Fibroblast of upper back skin (primary cell): ENCODE data around the gene NRXN2.

Experiments
- DNase-seq: peaks from one replicate; pipeline ENCODE4 v3.0.0-alpha.2; 2013

The NRXN2 gene

DNA sequence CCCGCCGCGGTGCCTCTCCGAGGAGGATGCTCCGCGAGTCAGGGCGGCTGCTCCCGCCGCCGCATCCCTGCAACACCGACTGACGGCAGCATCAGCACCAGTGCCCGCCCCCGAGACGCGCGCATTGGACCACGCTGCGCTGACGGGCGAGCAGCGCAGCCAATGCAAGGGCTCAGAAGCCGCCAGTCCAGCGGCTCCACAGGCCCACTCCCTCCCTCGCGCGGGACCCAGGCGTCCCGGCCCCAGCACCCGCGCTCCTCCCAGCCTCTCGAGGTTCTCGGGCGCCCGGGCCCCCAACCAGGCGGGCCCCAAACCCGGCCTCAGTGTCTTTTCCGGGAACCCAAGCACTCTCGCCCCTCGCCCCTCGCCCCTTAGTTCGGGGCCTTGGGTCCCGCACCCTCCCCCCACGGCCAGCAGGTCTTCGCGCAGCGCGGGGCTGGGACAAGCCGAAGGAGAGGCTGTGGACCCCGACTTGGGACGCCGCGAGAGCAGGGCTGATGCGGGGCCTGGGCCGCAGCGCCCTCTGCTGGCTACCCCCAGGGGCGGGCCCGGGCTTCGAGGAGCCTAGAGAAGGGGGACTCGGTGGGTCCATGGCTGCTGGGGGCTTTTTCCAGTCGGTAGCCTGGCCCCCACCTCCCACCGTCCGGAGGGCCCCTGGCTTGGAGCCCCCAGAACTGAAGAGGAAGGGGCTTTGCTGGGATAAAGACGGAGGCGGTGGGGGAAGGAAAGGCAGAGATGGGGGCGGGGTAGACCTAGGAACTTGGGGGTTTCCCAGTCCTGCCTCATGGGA is at the start of gene NRXN2:
Gene NRXN2, minus strand, starts transcription at position 81 of the 790 bp plus-strand sequence. CDS start 9,498 bp downstream, outside the sequence.
- DNase-seq: peak; percentile 76

DNA sequence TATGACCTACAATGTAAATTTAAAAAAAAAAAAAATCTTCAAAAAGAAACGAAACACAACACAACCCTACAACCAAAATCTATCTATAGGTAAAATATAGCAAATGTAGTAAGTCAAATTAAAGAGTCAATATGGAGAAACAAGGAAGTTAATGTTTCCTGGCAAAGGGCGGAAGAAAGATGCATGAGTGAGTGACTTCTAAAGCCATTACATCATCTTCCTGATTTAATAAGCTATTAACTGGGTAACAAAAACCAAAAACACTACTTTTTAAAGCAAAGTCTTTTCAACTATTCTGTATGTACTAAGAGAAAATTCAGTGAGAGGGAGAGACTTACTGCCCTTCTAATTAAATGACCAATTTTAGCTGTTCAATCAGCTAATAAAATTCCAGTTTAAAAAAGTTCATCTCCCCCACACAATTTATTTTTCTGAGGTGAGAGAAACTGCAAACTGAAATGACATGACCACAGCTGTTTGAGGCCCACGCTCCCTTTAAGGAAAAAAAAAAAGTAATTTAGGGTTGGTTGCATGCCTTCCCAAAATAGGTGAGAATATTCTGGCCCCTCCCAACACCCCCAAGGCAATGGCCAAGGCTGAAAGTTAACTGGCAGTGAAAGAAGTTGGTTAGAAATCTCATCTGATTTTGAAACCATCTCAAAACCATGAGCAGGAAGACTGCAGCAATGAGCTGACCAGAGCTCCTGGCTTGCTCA is 49.5 kb upstream of the NRXN2 start:
- no peak for DNase-seq

DNA sequence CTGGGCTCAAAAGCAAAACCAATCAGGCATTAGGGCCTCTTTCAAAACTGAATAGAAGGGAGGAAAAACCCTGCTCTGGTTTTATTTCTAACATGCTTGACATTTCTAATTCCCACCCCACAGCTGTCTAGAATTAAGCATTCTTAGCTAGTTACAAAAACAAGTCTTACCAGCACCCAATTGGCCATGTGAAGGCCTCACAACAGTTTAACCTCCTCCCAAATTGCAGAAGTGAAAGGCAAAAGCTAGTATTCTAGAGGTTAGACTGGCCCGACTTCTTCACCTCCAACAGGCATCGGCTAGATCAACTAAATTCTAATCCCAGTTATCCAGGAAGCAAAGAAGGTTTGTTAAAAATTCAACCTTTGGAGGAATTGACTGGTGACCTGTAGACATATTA is 48.9 kb upstream of the NRXN2 start:
- no peak for DNase-seq

DNA sequence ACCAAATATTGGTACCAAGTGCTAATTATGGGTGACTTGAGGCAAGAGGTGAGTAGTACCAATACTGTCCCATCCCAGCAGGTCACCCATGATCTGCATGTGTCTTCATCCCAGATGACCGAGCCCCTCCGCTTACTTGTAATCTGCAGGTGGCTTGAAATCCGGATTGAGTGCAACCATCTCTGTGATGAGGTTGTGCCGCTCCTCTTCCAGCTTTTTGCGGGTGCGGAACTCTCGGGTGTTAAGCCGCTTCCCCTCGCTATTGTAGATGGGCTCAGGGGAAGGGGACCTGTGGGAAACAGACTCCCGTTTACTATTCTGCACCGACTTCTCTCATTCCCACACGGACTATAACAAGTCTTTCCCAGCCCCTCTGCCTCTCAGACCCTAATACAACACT is 47.1 kb upstream of the NRXN2 start:
- DNase-seq: no peak

DNA sequence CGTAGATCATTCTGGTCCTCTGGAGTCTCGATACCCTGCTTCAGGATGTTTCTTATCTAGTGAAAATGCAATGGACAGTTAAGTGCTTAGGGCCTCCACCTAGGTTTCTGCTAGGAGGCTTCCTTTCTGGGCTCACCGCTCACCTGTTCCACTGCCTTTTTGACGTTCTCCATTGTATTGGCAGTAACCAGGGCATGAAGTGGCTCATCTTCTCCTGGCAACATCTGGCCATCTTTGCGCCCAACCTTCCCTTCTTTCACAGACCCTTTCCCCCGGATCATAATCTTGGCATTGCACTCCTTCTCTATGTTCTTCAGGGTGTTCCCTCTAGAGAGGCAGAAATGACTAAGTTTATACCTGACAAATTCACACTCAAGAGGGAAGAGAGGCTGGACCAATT is 46.3 kb upstream of the NRXN2 start:
- DNase-seq: no peak

DNA sequence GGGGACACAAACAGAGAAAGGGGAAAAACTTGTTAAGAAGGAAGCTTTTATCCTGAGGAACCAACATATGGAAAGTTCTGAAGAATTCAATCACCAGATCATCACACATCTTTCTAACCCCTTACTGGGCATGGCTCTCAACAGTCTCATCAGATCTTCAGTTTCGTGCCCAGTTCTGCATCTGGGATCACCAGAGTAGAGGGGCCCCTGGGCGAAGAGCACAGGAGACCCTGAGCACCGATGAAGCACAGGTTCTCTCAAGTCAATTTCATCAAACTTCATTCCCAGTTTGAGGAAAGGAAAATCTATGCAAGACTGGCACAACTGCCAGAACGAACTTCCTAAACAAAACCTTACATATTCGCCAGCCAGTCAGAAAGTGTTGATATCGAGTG is 45.3 kb upstream of the NRXN2 start:
- DNase-seq: no peak

DNA sequence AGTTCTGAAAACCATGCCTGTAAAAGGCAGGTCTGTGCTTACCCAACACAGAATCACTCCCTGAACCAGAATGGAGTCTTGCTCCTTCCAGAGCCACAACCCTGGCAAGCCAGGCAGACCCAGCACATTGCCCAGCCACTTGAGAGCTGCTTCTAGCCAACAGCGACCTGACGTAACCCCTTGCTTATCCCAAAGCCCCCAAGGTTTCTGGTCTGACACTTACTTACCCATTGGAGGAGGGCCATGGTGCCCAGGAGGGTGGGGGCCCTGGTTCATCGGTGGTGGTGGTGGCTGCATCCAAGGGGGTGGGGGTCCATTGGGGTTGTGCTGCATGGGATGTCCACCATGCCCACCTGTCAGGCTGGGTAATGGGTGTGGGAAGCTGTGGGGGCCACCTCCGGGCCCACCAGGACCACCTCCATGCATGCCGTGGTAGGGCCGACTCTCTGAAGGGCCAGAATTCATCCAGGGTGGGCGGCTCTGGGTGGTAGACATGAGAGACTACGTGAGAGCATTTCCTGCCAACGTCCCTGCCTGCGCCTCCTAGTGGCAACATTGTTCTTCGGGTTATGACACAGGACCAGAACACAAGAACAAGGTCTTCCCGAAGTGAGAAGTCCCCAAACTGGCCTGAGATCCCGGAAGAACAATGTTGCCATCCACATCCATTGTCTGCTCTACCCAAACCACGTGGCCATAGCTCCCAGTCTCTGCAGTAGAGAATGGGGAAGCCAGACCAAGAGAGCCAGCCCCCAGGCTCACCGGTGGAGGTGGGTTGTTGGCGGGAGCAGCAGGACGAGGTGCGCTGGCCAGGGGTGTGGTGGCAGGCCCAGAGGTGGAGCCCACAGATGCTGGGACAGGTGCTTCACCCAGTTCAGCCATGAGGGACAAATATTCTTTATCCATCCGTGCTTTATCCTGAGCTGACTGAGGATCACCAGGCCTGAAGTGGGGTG is 44.6 kb upstream of the NRXN2 start:
- peak; percentile 61 for DNase-seq

DNA sequence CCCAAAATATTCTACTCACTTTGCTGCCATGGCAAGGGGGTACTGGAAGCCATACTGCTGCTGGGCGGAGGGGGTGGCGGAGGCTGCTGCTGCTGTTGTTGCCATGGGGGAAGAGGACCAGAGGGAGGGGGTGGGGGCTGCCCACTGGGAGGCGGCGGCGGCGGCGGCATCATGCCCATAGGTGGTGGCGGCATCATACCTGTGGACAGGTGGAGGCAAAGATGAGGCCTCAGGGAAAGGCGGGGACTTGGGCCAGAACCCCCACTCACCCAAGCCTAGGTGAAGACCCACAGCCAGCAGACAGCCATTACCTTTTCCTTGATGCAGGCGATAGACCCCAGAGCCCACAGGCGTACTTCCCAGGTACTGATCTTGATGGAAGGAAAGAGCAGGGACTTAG is 43.9 kb upstream of the NRXN2 start:
- DNase-seq: no peak

DNA sequence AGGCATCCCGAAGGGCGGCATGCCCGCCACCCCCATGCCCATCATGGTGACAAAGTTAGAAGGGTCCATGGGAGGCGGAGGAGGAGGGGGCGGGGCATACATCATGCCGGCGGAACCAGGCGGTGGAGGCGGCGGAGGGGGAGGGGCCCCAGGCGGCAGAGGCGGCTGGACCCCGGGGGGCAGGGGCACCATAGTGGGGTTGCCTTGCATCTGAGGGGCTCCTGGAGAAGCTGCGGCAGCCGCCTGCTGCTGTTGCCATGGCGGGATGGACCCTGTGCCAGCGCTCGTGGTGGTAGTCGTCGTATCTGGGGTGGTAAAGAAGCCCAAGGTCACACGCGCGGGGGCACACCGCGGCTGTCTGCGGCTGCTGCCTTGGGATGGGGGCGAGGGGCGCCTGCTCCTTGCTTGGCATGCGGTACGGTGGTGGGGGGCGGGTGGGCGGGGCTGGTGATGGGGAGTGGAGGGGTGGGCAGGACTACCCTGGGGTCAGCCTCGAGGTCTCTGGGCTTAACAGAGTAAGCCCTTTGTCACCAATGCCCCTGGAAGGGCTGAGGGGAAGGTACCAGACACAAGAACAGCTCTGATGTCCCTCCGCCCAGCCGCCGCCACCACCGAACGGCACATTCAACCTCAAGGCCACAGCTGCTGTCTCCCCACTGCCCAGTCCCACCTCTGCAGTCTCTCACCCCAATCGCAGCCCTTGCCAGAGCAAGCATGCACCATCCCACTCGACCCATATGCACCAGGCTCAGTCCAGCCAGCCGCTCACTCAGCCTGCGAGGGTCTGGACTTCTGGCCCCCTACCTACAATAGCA is 43.1 kb upstream of the NRXN2 start:
- DNase-seq: no peak

DNA sequence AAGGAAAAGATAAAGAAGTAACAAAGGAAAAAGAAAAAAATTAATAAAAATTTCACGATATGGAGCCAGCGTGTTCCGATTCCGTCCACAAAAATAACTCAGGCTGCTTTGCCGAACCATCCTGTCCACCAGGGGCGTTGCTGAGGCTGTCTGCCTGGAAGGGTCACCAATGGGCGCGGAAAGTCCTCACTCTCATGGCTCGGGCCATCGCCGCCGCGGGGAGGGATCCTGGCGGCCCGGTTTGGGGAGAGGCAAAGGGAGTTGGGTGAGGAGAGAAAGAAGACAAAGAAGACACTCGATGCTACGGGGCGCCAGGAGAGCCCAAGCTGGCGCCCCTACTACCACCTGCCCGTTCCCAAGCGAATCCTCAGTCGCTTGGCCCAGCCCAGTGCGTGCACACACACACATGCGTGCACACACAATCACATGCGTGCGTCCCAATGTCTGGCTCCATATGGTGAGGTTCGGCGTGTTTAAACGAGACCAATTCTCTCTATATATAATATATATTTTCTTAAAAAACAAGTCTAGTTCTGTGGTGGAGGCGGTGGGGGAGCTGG is 42.4 kb upstream of the NRXN2 start:
- no peak for DNase-seq

DNA sequence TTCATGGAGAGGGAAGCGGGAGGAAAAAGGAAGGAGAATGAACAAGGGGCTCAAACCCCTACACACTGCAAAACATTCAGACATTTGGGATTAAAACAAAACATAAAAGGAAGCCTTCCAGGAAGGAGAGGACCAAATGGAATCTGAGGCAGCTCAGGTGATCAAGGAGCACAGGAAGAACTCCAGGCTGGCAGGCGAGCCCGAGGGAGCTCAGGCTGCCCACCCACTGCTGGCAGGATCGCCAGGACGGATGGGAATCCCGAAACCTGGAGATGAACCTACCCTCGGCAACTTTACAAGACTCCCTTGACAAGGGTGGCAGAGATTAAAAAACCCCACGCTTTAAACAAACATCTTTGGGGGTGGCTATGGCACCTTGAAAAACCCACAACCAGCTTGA is 41.8 kb upstream of the NRXN2 start:
- no peak for DNase-seq

DNA sequence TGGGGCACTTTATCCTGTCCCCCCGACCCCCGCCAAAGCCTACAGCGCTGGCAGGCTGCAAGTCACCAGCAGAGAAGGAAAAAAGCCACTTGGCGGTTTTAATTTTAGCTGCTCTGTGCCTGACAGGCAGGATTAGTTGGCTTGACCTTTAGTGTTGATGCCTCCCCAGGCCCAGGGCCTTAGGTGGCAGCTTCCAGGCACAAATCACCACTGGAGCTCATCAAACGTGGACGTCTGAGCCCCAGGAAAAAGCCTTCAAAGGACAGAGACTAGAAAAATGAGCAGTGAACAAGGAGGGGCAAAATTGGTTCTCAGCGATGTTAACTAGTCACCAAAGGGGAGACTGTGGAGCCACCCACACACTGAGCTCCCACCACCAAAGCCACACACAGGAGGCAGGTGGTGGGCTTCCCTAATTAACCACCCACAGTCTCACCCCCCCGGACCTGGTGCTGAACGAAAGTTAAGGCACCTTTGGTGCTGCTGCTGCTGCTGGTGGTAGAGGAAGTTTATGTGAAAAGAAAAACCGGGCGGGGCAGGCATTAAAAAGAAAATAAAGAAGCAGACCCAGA is 41.1 kb upstream of the NRXN2 start:
- DNase-seq: no peak

DNA sequence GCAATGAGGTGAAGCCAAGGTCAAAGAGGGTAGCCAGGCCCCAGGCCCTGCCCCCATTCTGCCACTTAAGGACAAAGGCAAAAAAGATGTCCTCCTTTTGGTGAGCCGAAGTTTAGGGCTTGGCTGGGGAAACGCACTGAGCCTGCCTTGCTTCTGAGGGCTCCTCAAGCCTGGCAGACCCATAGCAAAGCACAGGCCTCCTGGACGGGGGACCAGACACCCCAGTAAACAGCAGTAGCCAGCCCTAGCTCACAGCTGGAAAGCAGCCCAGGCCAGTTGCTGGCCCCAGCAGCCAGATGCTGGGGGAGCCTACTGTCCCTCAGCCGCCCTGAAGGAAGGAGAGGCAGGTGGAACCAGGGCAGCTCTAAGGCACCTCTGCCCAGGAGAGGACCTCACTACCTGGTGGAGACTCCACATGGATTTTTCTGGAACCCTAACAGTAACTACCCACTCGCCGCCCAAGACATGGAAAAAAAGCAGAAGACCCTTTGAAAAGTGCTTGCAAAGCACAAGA is 40.6 kb upstream of the NRXN2 start:
- no peak for DNase-seq

DNA sequence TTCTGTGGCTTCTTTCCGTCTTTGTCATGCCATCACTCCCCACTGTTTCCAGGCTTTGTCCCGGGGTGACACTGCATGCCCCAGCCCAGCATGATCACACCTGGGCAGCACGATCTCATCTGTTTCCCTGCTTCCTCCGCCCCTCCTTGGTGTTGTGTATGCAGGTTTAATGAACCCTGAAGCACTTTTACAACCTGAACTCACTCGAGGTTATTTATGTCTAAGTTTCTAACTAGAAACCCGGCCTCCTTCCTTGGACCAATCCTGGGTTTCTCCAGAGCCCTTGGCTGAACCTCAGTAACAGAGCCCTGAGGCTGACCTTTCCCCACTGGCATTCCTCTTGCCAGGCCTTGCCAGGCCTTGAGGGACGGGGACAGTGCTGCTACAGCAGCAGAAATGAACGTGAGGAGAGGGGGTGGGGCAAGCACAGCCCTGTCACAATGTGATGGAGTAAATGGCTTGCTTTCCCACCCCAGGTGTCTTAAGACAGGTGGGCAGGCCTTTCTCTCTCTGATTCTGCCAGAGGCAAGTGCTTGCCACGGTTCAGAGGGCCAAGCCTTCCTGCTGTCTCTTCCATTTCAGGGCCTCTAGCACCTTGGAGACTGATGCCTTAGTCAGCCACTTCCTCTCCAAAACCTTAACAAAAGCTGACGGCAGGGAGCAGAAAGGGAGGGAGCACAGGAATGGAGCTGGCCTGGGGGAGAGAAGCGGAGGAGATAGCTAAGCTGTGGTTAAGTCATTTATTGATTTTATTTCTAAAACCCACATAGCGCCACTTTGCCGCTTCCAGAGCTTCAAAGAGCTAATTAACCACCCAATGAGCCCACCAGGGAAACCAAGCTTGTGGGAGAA is 39.9 kb upstream of the NRXN2 start:
- DNase-seq: peak; percentile 67

DNA sequence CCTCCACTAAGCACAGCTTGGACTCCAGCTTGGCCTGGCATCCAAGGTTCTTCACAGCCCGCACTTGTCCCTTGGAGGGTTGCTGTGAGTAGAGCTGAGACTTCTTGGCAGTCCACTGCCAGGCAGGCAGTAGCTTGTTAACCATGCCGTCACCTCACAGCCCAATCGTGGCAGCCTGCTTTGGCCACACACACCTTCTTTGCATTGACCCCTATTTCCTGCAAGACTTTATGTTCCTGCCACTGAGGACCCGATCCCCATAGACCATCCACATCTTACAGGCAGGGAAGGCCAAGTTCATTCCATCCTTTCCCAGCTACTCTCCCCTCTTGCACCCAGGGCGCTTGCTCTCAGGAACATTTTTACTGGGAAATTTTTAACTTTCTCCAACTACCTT is 39.3 kb upstream of the NRXN2 start:
- DNase-seq: no peak

DNA sequence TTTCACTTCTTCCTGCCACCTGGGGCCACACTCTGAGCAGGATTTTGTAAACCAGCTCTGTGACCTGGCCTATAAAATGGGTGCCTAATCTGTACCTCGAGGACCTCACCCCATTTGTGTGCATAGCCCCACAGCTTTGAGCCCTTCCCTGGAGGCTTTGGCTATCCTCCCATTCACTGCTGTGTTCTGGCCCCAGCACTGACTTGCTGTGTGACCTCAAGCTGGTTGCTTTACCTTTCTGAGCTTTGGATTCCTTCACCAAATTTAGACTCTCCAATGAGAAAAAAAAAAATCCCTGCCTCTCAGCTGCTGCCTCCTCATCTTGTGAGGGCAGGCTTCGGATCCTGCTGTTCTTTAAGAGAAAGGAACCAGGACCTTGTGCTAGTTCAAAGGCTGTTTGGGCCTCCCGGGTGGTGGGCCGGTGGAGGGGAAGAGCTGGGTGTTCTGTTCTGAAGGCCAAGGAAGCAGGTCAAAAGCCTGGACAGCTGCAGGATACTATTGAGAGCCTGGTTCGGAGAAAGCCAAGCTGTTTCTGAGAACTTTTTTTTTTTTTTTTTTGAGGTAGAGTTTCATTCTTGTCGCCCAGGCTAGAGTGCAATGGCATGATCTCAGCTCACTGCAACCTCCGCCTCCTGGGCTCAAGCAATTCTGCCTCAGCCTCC is 37.9 kb upstream of the NRXN2 start:
- DNase-seq: no peak

DNA sequence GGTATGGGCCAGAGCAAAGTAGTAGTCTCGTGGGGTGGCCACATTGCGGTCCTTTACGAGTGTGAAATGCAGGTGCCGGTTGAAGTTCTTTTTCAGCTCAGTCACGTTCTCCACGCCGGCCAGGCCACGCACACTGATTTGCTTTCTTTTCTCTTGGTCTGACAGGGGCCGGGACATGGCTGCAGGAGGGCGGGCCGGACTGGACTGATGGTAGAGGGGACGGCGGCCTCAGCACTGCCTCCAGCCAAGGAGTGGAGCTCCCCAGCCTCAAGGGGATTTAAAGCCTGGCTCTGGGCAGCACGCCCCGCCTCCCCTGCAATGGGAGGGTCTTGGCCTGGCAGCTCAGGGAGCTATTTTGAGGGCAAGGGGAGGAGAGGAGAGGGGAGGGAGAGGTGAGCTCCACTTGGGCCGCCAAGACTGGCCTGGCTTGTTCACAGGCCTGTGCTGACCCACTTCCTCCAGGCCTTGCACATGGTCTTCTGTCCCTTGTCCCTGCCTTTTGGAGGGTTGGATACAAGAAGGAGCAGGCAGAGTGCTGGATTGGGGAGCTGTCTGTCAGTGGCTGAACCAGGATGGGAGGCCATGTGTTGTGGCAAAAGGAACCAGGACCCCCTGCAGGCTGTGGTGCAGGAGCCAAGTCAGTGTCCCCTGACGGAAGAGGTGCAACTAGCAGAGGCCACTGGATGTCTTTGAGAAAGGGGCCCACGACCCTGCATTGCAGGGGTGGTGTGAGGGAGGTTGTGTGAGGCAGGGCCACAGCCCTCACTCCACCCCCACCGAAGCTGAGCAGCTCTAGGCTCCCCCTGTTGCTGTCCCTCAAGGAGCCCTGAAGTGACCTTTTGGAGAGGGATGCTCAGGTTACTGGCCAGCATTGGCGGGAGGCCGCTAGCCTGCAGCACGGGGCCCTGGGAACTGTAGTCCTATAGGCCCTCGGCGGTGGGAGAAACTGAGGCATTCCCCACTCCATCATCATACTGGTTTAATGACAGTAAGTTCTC is 37.0 kb upstream of the NRXN2 start, which contains the start of gene PYGM:
Gene PYGM, minus strand, starts transcription at position 253 of the 998 bp plus-strand sequence. Its CDS starts 76 bp downstream, at position 177.
- DNase-seq: peak; percentile 61

DNA sequence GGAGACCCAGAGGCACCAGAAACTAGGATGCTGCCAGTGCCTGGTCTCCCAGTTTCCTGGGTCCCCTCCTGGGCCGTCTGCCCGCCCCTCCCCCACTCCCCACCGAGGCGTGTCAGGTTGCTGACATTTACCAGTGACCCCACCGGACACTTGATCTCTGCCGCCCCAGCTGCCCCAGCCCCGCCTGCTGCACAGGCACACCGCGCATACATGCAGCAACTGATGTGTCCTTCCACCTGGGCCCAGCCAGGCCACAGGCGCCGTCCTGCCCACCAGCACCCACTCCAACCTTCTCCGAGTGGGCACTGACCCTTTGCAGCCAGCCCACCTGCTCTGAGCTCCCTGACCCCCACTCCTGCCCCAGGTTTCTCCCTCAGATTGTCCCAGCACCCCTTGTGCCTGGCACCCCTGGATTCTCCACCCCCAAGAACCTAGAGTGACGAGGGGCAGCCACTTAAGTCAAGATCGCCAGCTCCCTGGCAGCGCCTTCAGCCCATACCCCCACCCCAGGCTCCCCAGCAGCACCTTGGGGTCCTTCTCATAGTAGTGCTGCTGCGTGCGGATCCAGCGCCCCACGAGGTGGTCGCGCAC is 36.2 kb upstream of the NRXN2 start:
- DNase-seq: no peak
